Measurements from ENCODE around the gene GRM3.

- TF ChIP-seq CTCF (IDR thresholded peaks at IDR 0.05; ENCODE audit: low read depth, low read length): no peak
- TF ChIP-seq MAX (IDR thresholded peaks at IDR 0.05; ENCODE audit: low read depth, low read length): no peak
- TF ChIP-seq POLR2A (IDR thresholded peaks at IDR 0.05; ENCODE audit: extremely low read depth, insufficient read length): no peak
- TF ChIP-seq MYC (IDR thresholded peaks at IDR 0.05; ENCODE audit: low read depth, low read length): no peak
Observed at GRCh38 chr7:86664991-86665390, 21.3 kb downstream of the GRM3 start.
